ENCODE measurements around the gene ARHGEF17. TPM values are rescaled to one million over a fixed set of nuclear protein-coding genes. Genes with fewer than 3 reads are reported as not detected.
A peak's percentile ranks its signal among the peaks of the same experiment; 100 is the strongest.

ARHGEF17 gene
- total RNA-seq, 1 experiment from 2014 or later: 17.5 TPM

GRCh38 chr11:73330569-73331093 is 22.6 kb downstream of the ARHGEF17 start:
- DNase-seq (ENCODE audit: low read depth): peak; percentile 45

GRCh38 chr11:73331138-73331916 is 23.3 kb downstream of the ARHGEF17 start:
- peak; percentile 44 for DNase-seq (ENCODE audit: low read depth)

DNA sequence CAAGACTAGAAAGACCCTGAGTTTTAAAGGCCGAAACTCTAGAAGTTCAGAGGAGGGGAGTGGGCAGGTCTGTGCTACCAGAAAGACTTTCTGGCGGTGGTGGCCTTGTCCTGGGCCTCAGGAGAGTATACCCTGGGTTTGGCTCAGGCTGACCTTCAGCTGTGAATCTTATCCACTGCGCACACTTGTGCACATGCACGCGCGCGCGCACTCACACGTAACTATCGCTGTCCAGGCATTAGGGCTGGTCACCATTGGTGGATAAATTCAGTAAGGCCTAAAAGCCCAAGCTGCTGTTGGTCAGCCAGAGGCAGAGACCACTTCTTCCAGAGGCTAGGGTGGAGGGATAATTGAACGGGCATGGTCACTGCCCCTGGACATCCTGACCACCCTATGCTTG is 25.1 kb downstream of the ARHGEF17 start:
- no peak for DNase-seq (ENCODE audit: low read depth)

- DNase-seq (ENCODE audit: low read depth): peak; percentile 44
These were observed 25.7 kb downstream of the ARHGEF17 start for GRCh38 chr11:73333640-73334383.

- peak; percentile 94 for DNase-seq (ENCODE audit: low read depth)
These were observed 26.5 kb downstream of the ARHGEF17 start for GRCh38 chr11:73334384-73335203.

DNA sequence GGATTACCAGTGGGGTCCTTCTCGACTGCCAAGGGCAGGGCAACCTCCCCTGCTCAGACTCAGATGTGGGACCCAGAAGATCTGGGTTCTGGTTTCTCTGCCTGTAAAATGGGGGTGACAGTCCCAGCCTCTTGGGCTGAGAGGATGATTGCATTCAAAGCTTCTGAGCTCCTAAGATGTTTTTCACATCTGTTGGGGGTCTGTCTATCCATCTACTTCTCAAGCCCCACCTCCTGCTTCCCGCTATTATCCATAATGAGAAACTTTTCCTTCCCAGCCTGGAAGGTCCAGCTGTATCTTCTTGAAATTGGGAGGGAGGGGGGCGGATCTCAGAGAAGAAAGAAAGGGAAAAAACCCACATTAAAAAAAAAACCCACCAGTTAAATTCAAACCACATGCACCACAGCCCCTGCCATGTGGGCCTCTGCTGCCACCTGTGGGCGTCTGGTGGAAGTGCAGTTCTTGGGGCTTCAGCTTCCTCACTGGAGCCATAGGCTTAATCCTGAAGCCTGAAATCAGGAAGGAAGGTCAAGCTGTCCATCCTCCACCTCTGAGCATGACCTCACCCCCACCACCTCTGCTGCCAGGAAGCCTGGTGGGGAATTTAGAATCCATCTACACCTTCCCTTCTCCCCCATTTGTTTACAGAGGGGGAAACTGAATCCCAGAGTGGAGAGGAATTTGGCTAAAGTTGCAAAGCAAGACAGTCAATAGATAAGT is 27.3 kb downstream of the ARHGEF17 start:
- DNase-seq (ENCODE audit: low read depth): peak; percentile 83

- DNase-seq (ENCODE audit: low read depth): no peak
These were observed 29.8 kb downstream of the ARHGEF17 start for GRCh38 chr11:73337846-73338245.

GRCh38 chr11:73338279-73338678 is 30.2 kb downstream of the ARHGEF17 start:
- DNase-seq (ENCODE audit: low read depth): no peak

DNA sequence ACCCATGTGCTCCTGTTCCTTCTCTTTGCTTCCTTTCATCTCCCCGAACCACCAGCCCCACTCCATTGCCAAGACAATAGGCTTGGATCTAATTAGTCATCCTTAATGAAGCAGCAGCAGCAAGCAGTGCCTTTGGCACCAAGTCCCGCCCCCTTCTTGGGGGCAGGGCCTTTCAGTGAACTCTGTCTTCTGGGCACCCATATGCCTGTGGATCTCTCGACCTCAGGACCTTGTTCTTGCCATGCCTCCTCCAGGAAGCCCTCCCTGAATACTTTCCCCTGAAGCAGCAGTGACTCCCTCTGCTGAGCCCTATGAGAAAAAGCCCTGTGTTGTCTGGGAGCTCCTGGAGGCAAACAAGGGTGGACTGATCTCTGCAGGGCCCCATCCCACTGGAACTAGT is 32.1 kb downstream of the ARHGEF17 start:
- peak; percentile 35 for DNase-seq (ENCODE audit: low read depth)

- DNase-seq (ENCODE audit: low read depth): no peak
These were observed 34.6 kb downstream of the ARHGEF17 start for GRCh38 chr11:73342633-73343032.

- no peak for DNase-seq (ENCODE audit: low read depth)
These were observed 35.2 kb downstream of the ARHGEF17 start for GRCh38 chr11:73343076-73343873.

- no peak for DNase-seq (ENCODE audit: low read depth)
These were observed 36.1 kb downstream of the ARHGEF17 start for GRCh38 chr11:73344191-73344607.

DNA sequence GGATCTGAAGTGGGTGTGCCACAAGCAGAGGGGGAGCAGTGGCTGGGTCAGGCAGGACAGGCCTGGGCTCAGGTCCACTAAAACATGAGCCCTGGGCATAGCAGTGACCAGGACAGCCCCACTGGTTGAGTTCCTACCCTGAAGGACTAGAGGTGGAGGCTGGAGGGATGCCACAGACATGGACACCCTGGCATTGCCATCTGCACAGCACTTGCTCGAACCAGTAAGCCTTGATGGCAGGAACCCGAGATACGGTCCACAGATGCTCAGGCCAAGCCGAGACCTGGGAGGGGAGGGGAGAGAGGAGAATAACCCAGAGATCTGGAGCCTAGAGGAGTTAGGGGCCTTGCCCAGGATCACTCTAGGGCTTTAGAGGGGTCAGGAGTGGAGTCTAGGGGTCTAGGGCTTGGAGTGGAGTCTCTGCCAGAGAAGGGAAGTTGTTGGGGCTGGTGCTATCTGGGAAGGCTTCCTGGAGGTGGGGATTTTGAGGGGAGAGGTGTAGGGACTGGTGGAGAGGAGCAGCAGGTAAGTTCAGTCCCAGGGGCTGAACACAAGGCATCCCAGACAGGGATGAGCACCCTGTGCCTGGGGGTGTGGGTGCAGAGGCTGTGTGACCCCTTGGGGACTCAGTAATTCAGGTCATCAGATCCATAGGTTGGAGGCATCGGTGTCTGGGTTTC is 37.5 kb downstream of the ARHGEF17 start:
- DNase-seq (ENCODE audit: low read depth): no peak

GRCh38 chr11:73346186-73346935 is 38.3 kb downstream of the ARHGEF17 start:
- DNase-seq (ENCODE audit: low read depth): no peak

- no peak for DNase-seq (ENCODE audit: low read depth)
These were observed 39.0 kb downstream of the ARHGEF17 start for GRCh38 chr11:73347067-73347466.

DNA sequence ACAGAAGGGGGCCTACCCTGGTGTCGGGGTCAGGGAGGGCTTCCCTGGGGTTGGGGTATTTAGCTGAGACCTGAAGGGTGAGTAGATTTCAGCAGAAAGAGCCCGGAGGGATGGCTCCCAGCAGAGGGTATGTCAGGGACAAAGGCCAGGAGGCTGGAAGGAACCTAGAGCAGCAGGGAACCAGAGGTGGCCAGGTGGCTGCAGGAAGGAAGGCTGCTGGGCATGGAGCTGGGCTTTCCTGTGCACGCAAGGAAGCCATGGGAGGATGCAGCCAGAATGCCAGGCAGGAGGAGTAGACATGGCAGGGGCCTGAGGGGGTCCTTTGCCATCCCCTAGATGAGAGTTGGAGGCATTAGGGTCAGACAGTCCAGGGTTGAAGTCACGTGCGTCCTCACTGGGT is 40.8 kb downstream of the ARHGEF17 start:
- no peak for DNase-seq (ENCODE audit: low read depth)

- no peak for DNase-seq (ENCODE audit: low read depth)
These were observed 41.6 kb downstream of the ARHGEF17 start for GRCh38 chr11:73349633-73350032.

DNA sequence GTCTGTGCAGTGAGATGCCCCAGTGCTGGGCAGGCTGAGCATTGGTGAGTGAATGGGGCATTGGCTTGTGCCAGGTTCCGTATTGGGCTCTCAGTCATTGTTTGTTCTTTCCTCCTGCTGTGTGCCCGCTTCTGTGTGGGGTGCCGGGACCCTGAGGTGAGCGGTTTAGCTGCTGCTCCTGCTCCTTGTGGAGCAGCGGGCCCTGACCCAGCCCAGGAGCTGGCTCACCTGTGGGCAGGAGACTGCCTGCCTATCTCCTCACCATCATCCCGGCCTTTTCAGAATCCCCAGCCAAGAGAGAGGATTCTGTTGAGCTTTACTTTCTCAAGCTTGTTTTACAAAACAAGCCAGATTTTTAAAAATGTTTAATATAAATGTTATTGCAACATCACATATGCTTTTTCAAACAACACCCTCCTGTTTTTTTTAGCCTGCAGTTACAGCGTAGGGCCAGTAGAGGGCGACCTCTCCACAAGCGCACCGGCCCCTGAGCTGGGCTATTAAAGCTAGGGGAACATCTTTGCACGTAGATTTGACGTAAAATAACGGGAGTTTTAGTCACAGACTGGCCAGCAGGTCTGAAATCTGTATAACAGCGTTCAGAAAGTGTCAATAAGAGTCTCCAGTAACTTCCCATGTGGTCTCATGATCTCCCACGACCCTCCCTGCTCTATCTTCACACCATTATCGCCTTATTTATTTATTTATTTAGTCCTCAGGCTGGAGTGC is 43.0 kb downstream of the ARHGEF17 start:
- peak; percentile 58 for DNase-seq (ENCODE audit: low read depth)
